Keratinocyte (primary cell): ENCODE data around the gene BAHD1.

ENCODE experiments used
- EZH2 ChIP-seq: IDR thresholded peaks from one replicate; pipeline ENCODE4 v1.6.1; 2012; ENCODE audit warnings: inconsistent platforms, mild to moderate bottlenecking, low read length, moderate library complexity
- TF ChIP-seq, protein P1 (sequence below), 3 experiments: IDR thresholded peaks in 1 of 3; conservative IDR thresholded peaks in 1 of 3; optimal IDR thresholded peaks in 1 of 3; 2 replicates in 2 of 3; 3 replicates in 1 of 3; pipeline versions ENCODE3 to v1.5.1; 2011; ENCODE audit warnings: low read length in 3 of 3, mild to moderate bottlenecking in 3 of 3, moderate library complexity in 2 of 3, control low read depth in 1 of 3, inconsistent platforms in 1 of 3; ENCODE audit not compliant: insufficient read depth in 2 of 3; ENCODE audit errors: extremely low read depth in 1 of 3

DNA sequence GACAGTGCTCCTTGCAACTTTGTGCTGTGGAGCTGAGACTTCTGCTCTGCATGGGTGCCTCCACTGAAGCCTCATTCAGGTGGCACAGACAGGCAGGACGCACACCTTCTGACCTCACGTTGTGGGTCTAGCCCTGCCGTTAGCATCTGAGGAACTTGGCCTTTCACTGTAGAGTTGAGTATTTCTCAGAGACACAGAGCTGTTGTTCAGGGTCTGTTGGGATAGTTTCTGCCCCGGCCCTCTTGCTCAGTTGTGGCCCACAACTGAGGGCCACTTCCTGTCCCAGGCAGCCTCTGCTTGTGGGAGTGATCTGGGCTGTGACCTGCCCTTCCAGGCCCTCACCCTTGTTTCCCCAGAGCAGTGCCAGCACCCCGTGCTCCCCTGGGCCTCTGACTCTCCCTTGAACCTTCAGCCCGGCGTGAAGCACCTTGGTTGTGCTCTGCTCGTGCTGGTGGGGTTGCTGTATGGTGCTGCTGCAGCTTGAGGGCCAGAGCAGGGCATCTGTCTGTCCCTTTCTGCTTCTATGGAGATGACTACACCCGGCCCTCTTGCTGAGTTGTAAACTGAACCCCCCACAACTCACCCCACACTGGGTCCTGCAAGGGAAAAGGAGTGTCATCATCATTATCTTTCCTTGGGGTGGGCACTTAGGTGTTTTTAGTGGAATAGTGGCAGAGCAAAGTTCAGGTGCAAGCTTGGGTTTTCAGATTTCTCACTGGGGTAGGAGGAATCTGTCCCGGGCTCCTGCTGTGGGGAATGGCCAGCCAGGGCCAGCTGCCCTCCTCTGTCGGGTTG is 11.7 kb downstream of the BAHD1 start:
- TF ChIP-seq, protein P1, sequence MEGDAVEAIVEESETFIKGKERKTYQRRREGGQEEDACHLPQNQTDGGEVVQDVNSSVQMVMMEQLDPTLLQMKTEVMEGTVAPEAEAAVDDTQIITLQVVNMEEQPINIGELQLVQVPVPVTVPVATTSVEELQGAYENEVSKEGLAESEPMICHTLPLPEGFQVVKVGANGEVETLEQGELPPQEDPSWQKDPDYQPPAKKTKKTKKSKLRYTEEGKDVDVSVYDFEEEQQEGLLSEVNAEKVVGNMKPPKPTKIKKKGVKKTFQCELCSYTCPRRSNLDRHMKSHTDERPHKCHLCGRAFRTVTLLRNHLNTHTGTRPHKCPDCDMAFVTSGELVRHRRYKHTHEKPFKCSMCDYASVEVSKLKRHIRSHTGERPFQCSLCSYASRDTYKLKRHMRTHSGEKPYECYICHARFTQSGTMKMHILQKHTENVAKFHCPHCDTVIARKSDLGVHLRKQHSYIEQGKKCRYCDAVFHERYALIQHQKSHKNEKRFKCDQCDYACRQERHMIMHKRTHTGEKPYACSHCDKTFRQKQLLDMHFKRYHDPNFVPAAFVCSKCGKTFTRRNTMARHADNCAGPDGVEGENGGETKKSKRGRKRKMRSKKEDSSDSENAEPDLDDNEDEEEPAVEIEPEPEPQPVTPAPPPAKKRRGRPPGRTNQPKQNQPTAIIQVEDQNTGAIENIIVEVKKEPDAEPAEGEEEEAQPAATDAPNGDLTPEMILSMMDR (optimal IDR thresholded peaks at IDR 0.05 in 1 of 3, IDR thresholded peaks at IDR 0.05 in 1 of 3, conservative IDR thresholded peaks at IDR 0.05 in 1 of 3; ENCODE audit: extremely low read depth in 1 of 3, insufficient read depth in 2 of 3, low read length in 3 of 3) = no peak
- no peak for TF ChIP-seq EZH2
